Colonic mucosa (tissue), 4 donors: ENCODE results near the gene NTNG1. TPM values are rescaled to one million over a fixed set of nuclear protein-coding genes. Genes with fewer than 3 reads are reported as not detected.

Experiments used
- DNase-seq: peaks from one replicate; pipeline ENCODE4 v3.0.0-alpha.2; 2020
- H3K27ac ChIP-seq: fragments of 200-600 bp; one replicate; pipeline ENCODE4 v1.8.0; 2021
- H3K27me3 ChIP-seq: fragments of 200-600 bp; one replicate; pipeline ENCODE4 v1.8.0; 2021
- H3K36me3 ChIP-seq: fragments of 200-600 bp; one replicate; pipeline ENCODE4 v1.8.0; 2021
- H3K4me1 ChIP-seq: fragments of 200-600 bp; one replicate; pipeline ENCODE4 v1.8.0; 2021; ENCODE audit warnings: mild to moderate bottlenecking
- H3K4me3 ChIP-seq: fragments of 200-600 bp; one replicate; pipeline ENCODE4 v1.8.0; 2021
- H3K9ac ChIP-seq, 2 donors: one replicate each; pipeline ENCODE4 v1.7.0; 2013; ENCODE audit warnings: control low read depth in 2 of 2, low read depth in 2 of 2, low read length in 2 of 2
- H3K9me3 ChIP-seq: fragments of 200-600 bp; one replicate; pipeline ENCODE4 v1.8.0; 2021
- CTCF ChIP-seq: fragments of 200-600 bp; IDR thresholded peaks from one replicate; pipeline ENCODE4 v1.8.0; 2022; ENCODE audit warnings: antibody characterized with exemption, mild to moderate bottlenecking
- intact Hi-C: fragments of 100-400 bp; cut with DNase I; formaldehyde crosslinking; loops from one replicate; pipeline ENCODE4 v1.14.1; 2022
- total RNA-seq, 2 donors: library from RNA; stranded (reverse); fragmentation: NEBNext Ultra II Directional in 1 of 2; extraction: Animal tissue kit (Norgen Biotek cat#: 25700) in 1 of 2; gene quantifications; one replicate each; pipeline ENCODE4 v1.2.1, GENCODE V29; 2021
- donor health status: healthy.
- donor health status: DM: no; HTN: no; CAD: no.
- donor health status: DM: no; HTN: no; CAD: no.

NTNG1 gene
- total RNA-seq, 2 donors from 2014 or later = 0.30 to 0.88 TPM

DNA sequence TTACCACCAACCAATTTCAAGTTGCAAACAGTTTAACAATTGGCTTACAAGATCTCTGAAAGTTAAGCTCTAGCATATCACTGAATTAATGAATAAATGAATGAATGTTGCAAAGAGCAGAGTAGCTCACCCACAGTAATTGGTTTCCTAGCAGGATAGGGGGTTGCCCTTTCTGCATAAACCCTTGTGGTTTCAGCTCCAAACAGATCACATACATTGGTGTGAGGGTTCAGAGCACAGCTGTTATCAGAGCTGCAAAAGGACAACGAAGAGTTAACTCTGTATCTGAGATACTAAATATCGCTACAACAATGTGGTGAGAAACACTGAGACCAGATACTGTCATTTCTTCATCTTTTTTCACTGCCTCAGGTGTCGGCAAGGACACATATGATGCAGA, 46.6 kb downstream of the NTNG1 start:
- intact Hi-C loops = no loop called here
- TF ChIP-seq CTCF = no peak
- Histone ChIP-seq H3K4me1 (no peaks in the 10 kb centered on the region), H3K36me3 (no peaks in the 10 kb centered on the region), H3K27me3 (no peaks in the 10 kb centered on the region), H3K9me3 (no peaks in the 10 kb centered on the region), H3K9ac (no peak overlapping the region), H3K4me3 (no peak overlapping the region), H3K27ac (no peak overlapping the region)
- no peak for DNase-seq

DNA sequence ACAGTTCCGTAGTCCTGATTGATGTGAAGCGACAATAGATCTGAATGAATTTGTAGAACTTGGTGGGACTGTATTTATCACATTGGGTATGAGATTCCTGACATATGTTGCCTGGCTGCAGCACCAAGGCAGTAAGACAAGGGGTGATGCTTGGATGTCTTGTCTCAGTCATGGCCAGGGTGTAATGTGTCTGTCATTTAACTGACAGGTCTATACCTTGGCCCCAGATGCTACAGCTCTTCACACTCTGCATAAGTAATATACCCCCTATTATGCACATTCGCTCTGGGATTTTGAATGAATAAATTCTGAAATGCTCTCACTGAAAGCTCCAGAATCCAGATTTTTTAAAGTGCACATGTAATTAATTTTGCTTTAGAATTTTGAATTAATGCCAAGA, 47.3 kb downstream of the NTNG1 start:
- no peak for DNase-seq
- intact Hi-C loops = no loop called here
- no peak overlapping the region for H3K27ac ChIP-seq
- no peak overlapping the region for H3K9ac ChIP-seq
- H3K36me3 ChIP-seq = no peaks in the 10 kb centered on the region
- no peaks in the 10 kb centered on the region for H3K27me3 ChIP-seq
- no peak overlapping the region for H3K4me3 ChIP-seq
- TF ChIP-seq CTCF = no peak
- no peaks in the 10 kb centered on the region for H3K4me1 ChIP-seq
- no peaks in the 10 kb centered on the region for H3K9me3 ChIP-seq

- no peaks in the 10 kb centered on the region for H3K27me3 ChIP-seq
- intact Hi-C loops = no loop called here
- no peaks in the 10 kb centered on the region for H3K36me3 ChIP-seq
- DNase-seq = no peak
- TF ChIP-seq CTCF = no peak
- no peaks in the 10 kb centered on the region for H3K9me3 ChIP-seq
- H3K9ac ChIP-seq = no peak overlapping the region
- H3K4me1 ChIP-seq = no peaks in the 10 kb centered on the region
- H3K27ac ChIP-seq = no peak overlapping the region
- no peak overlapping the region for H3K4me3 ChIP-seq
These were observed 53.5 kb downstream of the NTNG1 start for GRCh38 chr1:107194380-107194779.

DNA sequence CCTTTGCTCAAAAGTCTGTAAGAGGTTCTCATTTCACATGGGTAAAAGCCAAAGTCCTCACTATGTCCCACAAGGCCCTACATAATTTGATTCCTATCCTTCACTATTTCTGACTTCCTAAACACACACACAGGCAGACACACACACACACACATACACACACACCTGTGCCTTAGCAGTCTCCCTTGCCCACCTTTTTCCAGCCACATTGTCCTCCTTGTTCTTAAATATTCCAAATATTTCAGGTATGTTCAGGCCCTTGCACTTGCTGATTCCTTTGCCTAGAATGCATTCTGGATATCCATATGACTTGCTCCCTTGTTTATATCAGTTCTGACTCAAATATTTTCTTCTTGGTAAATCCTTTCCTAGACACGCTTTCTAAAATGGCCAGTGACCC, 54.6 kb downstream of the NTNG1 start:
- intact Hi-C loops = no loop called here
- no peaks in the 10 kb centered on the region for H3K9me3 ChIP-seq
- no peak for TF ChIP-seq CTCF
- H3K9ac ChIP-seq = no peak overlapping the region
- no peaks in the 10 kb centered on the region for H3K36me3 ChIP-seq
- no peak for DNase-seq
- H3K4me3 ChIP-seq = no peak overlapping the region
- H3K27ac ChIP-seq = no peak overlapping the region
- no peaks in the 10 kb centered on the region for H3K4me1 ChIP-seq
- H3K27me3 ChIP-seq = no peaks in the 10 kb centered on the region

GRCh38 chr1:107196973-107197562, 56.2 kb downstream of the NTNG1 start:
- no peak overlapping the region for H3K27ac ChIP-seq
- peak; percentile 25 for TF ChIP-seq CTCF
- intact Hi-C loops = no loop called here
- H3K27me3 ChIP-seq = no peaks in the 10 kb centered on the region
- H3K36me3 ChIP-seq = no peaks in the 10 kb centered on the region
- H3K4me1 ChIP-seq = no peaks in the 10 kb centered on the region
- peak; percentile 35 for DNase-seq
- H3K9me3 ChIP-seq = no peaks in the 10 kb centered on the region
- no peak overlapping the region for H3K9ac ChIP-seq
- H3K4me3 ChIP-seq = no peak overlapping the region
